Muscle of back (tissue), 11 donors: ENCODE data around the gene CREB5. TPM values are rescaled to one million over a fixed set of nuclear protein-coding genes. Genes with fewer than 3 reads are reported as not detected.
"Not testable (repeated sequence)": the region's sequence is repeated elsewhere in the genome, so short reads cannot be mapped to it uniquely, and the experiment has no call there.

Experiments
- DNase-seq, 3 donors: peaks; one replicate each; pipeline versions ENCODE4 v3.0.0 to v3.0.0-alpha.2; 2013
- polyA plus RNA-seq, 10 donors: library from polyadenylated mRNA; unstranded; fragments of 120-200 nt; gene quantifications; one replicate each; pipeline ENCODE4 v1.2.1, GENCODE V29; 2013; ENCODE audit not compliant: insufficient read length in 10 of 10

The CREB5 gene
- polyA plus RNA-seq, 10 donors: 23.7 to 41.3 (median 31.9) TPM

- peak in 1 of 3 donors; percentile 35 for DNase-seq
Observed at GRCh38 chr7:28808796-28809533, 396.6 kb downstream of the CREB5 start.

DNA sequence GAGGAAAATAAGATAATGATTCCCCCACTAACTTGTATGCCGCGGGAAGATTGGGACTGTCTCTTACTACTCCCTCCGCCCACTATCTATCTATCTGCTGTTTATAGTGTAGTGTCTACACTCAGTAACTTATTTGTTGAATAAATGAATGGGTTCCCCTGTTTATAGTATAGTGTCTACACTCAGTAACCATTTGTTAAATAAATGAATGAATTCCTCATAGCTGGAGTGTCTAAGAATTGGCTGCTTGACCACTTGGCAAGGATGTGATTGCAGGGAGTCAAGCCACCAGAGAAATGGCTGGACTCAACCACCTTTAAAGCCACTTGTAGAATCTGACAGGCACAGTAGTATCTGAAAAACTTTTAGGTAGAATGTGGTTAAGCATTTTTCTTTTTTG, 398.7 kb downstream of the CREB5 start:
- peak in 1 of 3 donors; percentile 46 for DNase-seq

- DNase-seq: peak in 1 of 3 donors; percentile 44
Observed at GRCh38 chr7:28811701-28812430, 399.5 kb downstream of the CREB5 start.

- DNase-seq: peak in 1 of 3 donors; percentile 47
Observed at GRCh38 chr7:28812616-28813015, 400.3 kb downstream of the CREB5 start.

DNA sequence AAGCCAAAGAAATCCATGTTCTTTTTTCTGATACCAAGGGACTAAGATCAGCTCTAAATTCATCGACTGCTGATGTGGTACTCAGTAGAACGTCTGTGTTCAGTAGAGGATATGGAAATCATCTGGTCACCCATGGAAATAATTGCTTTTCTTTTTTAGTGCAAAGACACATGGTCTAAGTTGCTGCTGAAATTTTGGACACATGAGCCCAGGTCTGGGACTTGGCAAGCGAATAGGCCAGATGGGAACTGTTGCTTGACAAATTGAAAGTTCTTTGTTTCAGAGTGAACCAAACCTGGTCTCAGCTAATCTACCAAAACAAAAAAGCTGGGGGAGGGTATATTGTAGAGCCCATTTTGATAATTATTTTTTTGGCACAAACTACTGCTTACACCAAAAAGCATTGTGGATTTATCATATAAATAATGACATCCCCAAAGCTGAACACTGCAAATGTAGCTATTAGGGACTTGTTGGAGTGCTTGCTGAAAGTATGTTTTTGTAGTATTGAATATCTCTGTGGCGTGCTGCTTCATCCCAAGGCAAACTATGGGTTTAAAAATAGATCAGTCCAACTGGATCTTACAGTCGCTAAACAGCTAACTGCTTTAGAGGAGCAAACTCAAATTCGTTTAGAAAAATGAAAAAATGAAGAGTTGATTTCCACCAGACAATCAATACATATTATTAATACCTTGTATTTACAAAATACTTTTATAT, 401.1 kb downstream of the CREB5 start:
- peak; percentile 66 to 91 (median 82) for DNase-seq

DNA sequence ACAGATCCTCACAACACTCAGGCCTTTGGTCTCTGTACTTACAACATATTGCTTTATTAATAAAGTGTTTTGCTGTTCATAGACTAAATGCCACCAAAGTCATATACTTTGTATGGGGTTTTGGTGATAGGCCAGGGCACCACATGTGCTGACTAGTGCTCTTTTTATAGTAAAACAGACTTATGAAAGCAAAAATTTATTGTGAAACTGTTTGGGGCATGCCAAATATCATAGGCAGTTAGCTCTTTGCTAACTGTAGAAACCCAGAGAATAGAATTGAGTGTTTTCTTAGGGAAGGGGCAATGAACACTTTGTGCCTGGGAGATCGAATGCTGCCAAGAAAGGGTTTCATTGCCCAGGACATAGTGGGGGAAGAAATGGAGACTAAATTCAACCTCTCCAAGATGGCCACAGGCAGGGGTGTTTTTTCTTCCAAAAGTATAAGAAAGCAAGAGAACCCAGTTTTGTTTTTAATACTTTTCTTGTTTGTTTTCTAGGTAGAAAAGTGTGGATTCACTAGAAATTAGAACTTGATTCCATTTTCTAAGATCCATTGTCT, 403.1 kb downstream of the CREB5 start:
- DNase-seq: no peak

DNA sequence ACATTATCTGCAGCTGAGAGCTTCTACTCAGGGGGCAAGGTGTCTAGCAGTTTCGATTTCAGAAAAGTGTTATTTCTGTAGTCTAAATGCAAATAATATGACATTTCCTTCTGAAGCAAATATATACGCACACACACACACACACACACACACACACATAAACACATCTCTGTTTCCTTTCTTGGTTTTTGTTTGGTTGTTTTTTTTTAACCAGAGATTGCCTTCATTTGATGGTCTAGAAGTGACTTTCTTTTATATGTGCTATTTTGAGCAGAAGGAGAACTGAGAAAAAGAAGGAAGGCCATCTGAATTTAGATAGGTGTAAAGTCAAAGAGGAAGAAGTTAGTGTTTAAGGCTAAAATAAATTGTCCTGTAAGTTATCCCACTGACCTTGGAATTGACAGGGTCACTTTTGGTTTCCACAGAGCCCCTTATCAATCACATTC, 403.6 kb downstream of the CREB5 start:
- no peak for DNase-seq

DNA sequence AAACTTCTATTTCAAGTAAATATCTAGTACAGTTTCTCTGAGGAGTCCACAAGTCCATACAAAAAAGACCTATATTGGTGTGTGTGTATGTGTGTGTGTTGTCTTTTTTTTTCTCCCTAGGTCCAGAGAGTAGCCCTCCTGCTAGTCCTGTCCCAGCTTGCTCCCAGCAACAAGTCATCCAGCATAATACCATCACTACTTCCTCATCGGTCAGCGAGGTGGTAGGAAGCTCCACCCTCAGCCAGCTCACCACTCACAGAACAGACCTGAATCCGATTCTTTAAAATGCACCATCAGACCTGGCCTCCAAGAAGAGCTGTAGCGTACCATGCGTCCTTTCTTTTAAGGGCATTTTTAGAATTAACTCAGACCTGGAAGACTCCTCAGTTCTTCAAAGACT, 406.7 kb downstream of the CREB5 start:
- DNase-seq: no peak

DNA sequence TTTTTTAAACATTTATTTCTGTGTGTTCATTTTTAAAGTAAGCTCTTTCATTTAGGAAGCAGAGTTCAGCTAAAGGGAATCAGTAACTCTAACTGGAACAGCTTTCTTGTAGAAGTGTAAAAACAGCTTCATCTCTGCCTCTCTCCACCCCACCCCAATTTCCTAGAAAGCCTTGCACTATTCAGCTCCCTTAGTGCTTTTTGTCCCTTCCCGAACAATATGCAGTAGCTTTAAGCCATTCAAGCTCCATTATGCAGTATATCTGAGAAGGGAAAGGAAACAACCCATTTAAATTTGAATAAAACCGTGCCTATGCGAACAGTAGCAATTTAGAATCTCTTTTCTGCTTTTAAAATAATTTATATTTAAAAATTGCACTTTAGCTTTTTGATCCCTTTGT, 411.3 kb downstream of the CREB5 start:
- no peak for DNase-seq

DNA sequence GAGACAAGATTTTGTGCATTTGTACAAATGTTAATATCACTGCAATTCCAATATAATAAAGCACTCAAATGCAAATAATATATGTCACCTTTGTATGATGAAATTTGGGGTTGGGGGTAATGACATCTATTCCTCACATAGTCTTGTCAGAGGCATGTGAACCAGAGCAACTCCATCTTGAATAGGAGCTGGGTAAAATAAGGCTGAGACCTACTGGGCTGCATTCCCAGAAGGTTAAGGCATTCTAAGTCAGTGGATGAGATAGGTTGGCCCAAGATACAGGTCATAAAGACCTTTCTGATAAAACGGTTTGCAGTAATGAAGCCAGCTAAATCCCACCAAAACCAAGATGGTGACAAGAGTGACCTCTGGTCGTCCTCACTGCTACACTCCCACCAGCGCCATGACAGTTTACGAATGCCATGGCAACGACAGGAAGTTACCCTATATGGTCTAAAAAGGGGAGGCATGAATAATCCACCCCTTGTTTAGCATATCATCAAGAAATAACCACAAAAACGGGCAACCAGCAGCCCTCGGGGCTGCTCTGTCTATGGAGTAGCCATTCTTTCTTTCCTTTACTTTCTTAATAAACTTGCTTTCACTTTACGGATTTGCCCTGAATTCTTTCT, 413.6 kb downstream of the CREB5 start:
- DNase-seq: not testable (repeated sequence)

DNA sequence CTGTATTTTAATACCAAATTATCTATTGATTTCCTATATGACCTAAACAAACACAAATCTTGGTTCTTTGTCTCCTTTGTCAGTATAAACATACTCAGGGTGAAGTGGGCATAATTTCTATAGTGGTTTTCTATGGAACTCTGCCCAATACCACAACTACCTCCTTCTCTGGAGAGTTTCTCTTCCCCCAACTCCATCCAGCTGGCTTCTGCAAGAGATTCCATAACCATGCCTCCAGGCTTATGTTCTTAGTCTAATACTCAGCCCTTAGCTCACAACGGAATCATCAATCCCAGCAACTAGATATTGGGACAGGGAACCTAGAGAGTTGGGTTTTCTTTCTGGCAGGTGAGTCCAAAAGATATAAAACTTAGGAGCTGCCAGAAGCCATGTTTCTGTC, 418.5 kb downstream of the CREB5 start:
- DNase-seq: no peak

DNA sequence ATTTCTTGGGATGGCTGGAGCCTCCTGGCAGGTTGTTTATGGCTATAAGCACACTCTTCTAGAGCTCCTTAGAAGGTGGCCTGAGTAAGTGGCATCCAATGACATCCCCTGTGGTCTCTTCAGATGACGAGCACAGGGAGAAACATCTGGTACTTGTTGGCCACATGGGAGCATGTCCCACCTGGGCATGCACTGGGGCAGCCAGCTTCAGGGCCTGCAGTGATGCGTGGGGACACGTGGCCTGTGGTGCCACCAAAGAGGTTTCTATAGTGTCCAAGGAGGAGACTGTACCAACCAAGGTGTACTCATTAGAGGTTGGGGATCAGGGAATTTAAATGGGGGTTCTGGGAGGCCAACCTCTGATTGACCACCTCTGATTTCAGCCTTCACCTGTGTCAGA, 420.4 kb downstream of the CREB5 start:
- DNase-seq: no peak

DNA sequence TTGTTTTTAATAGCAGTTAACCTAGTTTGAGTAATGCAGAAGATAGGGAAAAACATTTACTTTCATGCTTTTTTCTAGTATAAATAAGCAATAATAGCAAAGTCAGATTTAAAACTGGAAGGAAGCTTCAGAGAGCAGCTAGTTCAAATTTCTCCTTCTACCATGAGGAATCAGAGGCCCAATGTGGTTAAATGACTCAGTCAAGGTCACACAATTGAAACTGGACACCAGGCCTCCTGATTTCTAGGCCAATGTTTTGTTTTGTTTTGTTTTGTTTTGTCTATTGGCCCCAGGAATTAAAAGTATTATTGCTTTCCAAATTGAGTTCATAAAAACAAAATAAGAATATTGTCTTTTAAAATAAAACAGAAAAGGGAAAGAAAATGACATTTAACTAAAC, 423.5 kb downstream of the CREB5 start:
- no peak for DNase-seq

- DNase-seq: no peak
Observed at GRCh38 chr7:28836716-28837115, 424.4 kb downstream of the CREB5 start.

DNA sequence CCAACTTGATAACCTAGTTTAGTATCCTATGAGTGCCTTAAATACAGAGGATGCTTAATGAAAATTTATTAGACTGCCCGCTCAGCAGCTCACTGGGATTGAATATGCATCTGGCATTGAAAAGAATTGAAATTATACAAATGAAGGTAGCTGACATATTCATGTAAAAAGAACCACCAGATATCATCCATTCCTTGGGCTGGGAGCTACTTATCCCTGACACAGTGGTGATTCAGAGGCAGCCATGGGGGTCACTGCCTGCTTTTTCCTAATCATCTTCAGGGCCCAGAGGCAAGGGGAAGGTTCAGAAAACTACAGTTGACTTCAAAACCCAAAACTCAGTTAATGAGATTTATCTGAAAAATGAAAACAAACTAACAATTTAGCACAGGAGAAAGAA, 424.9 kb downstream of the CREB5 start:
- DNase-seq: no peak

DNA sequence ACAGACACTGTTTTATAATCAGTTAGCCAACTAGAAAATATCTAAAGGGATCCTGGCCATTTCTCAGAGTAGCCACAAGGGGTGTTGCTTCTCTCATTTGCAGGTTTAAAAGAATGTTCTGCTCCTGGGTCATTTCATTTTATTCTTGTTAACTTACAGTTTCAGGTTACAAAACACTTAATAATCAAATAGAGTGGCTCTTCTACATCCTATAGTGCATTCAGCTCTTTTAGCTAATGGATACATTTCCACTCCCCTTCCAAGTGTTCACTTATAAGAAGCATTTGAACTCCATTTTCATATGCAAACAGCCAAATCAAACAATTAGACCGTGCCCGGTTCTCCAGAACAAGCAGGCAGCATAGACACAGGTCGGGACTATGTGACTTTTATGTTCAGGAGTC, 428.3 kb downstream of the CREB5 start:
- no peak for DNase-seq

DNA sequence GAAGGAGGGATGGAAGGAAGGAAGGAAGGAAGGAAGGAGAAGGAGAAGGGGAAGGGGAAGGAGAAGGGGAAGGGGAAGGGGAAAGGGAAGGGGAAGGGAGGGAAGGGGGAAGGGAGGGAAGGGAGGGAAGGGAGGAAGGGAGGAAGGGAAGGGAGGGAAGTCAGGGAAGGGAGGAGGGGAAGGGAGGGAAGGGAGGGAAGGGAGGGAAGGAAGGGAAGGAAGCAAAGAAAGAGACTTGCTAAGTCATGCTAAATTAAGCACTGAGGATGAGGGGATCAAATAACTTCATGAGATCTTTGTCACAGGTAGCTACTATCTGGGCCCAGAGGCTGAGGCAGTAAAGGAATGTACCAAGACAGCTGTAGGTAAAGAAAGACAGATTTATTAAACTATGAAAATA, 429.4 kb downstream of the CREB5 start:
- no peak for DNase-seq

DNA sequence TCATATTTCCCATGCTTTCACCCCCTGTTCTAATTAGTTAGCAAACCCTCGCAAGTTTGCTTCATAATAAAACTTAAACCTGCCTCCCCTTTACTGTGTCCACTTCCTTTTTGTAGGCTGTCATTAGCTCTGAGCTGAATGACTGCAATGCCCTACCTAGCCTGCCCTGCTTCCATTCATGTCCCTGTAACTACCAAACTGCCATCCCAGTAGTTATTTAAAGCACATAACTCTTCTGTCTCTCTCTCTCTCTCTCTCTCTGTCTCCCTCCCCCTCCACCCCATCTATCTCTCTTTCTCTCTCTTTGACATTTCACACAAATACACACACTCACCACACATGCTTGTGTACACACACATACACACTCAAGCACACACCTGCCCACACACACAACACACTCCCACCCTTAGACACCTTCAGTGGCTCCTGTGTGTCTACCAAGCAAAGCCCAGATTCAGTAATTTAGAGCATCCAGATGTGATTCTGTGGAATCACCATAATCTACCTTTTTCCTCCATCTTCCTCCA, 430.5 kb downstream of the CREB5 start:
- no peak for DNase-seq

DNA sequence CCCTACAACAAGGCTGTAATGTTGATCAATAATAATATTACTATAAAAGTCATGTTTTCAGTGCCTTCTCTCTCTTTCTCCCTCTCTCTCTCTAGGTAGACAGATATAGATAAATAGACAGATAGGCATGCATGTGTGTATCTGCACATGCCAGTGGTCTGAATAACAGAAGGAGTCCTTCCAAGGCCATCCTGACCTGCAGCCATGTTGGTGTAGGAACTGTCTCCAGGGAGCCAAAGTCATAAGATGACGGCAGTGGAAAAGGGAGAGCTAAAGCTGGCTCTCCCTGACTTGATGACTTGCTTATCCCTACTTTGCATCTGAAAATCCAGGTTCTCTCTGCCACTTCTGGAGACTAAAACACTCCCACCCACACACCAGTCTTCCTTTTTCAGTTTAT, 432.8 kb downstream of the CREB5 start:
- DNase-seq: no peak

- no peak for DNase-seq
Observed at GRCh38 chr7:28847176-28847575, 434.9 kb downstream of the CREB5 start.

DNA sequence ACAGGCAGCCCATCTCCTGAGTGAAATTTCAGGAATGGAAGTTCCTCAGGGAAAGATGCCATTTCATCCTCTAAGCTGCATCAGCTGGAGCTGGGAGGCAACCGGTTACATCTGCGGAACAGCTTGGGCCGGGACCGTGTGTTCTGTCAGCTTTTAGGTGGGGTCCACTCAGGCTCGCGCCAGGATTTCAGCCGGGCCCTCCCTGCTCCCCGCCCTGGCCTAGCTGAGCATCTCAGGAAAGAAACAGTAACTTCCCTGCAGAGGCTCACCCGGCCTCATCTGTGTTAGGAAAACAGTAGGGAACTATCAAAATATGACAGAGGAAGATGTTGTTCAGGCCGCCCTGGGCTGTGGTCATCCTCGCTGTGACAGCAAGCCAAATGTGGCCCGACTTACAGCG, 435.4 kb downstream of the CREB5 start:
- DNase-seq: peak in 2 of 3 donors; percentile 43 to 65

GRCh38 chr7:28848906-28849305, 436.6 kb downstream of the CREB5 start:
- DNase-seq: no peak
